Measurements from ENCODE around the gene BAZ2A. TPM values are rescaled to one million over a fixed set of nuclear protein-coding genes. Genes with fewer than 3 reads are reported as not detected.
A peak's percentile ranks its signal among the peaks of the same experiment; 100 is the strongest.

Gene BAZ2A
- total RNA-seq, 2 donors from 2014 or later: 38.6 to 42.7 TPM

GRCh38 chr12:56641219-56641618, 11.1 kb upstream of the BAZ2A start:
- Histone ChIP-seq H3K4me3 (no peak overlapping the region), H3K27ac (no peak overlapping the region), H3K27me3 (no peaks in the 10 kb centered on the region), H3K4me1 (peaks cover 0 to 44% of the 10 kb centered on the region in 2 donors), H3K36me3 (peaks cover 74% of the 10 kb centered on the region), H3K9me3 (no peaks in the 10 kb centered on the region)
- no peak for DNase-seq (ENCODE audit: low spot score)
- no peak for TF ChIP-seq CTCF (IDR thresholded peaks at IDR 0.05)

GRCh38 chr12:56637621-56638020, 7.5 kb upstream of the BAZ2A start:
- DNase-seq (ENCODE audit: low spot score): no peak
- no peak overlapping the region for H3K4me3 ChIP-seq
- no peaks in the 10 kb centered on the region for H3K27me3 ChIP-seq
- peak overlapping the region; percentile 91 to 94 for H3K27ac ChIP-seq
- no peak for TF ChIP-seq CTCF (IDR thresholded peaks at IDR 0.05)
- no peaks in the 10 kb centered on the region for H3K9me3 ChIP-seq
- H3K4me1 ChIP-seq: peaks cover 0 to 51% of the 10 kb centered on the region in 2 donors
- H3K36me3 ChIP-seq: peaks cover 52% of the 10 kb centered on the region

GRCh38 chr12:56636675-56637540, 6.8 kb upstream of the BAZ2A start:
- peaks cover 0 to 51% of the 10 kb centered on the region in 2 donors for H3K4me1 ChIP-seq
- peak; percentile 17 to 80 for TF ChIP-seq CTCF (IDR thresholded peaks at IDR 0.05)
- peak overlapping the region; percentile 80 to 88 for H3K4me3 ChIP-seq
- peak; percentile 99 for DNase-seq (ENCODE audit: low spot score)
- H3K27me3 ChIP-seq: no peaks in the 10 kb centered on the region
- H3K9me3 ChIP-seq: no peaks in the 10 kb centered on the region
- peak overlapping the region; percentile 91 to 94 for H3K27ac ChIP-seq
- peaks cover 45% of the 10 kb centered on the region for H3K36me3 ChIP-seq

- peaks cover 0 to 59% of the 10 kb centered on the region in 2 donors for H3K4me1 ChIP-seq
- TF ChIP-seq CTCF (IDR thresholded peaks at IDR 0.05): no peak
Measured at GRCh38 chr12:56635806-56636674, 5.9 kb upstream of the BAZ2A start.

GRCh38 chr12:56634837-56635791, 5.0 kb upstream of the BAZ2A start:
- DNase-seq (ENCODE audit: low spot score): peak; percentile 75
- Histone ChIP-seq H3K4me1 (peaks cover 0 to 65% of the 10 kb centered on the region in 2 donors), H3K9me3 (no peaks in the 10 kb centered on the region), H3K27ac (peak overlapping the region; percentile 91 to 94), H3K27me3 (no peaks in the 10 kb centered on the region), H3K36me3 (peaks cover 27% of the 10 kb centered on the region), H3K4me3 (peak overlapping the region; percentile 80 to 88)
- TF ChIP-seq CTCF (IDR thresholded peaks at IDR 0.05): peak; percentile 38 to 57

More at GRCh38 chr12:56635806-56636674, 5.9 kb upstream of the BAZ2A start:
- no peaks in the 10 kb centered on the region for H3K27me3 ChIP-seq
- DNase-seq (ENCODE audit: low spot score): peak; percentile 90
- peaks cover 36% of the 10 kb centered on the region for H3K36me3 ChIP-seq
- H3K27ac ChIP-seq: peak overlapping the region; percentile 91 to 94
- H3K9me3 ChIP-seq: no peaks in the 10 kb centered on the region
- peak overlapping the region; percentile 80 to 88 for H3K4me3 ChIP-seq
